T-helper 9 cell (primary cell): ENCODE measurements around the gene DENND5A.
"Not testable (repeated sequence)": the region's sequence is repeated elsewhere in the genome, so short reads cannot be mapped to it uniquely, and the experiment has no call there.

Experiments
- DNase-seq: peaks from one replicate; pipeline ENCODE4 v3.0.0-alpha.2; 2020

DENND5A gene

GRCh38 chr11:9210224-9210921, 54.8 kb downstream of the DENND5A start:
- no peak for DNase-seq

- not testable (repeated sequence) for DNase-seq
Observed at GRCh38 chr11:9209604-9210003, 55.5 kb downstream of the DENND5A start.

DNA sequence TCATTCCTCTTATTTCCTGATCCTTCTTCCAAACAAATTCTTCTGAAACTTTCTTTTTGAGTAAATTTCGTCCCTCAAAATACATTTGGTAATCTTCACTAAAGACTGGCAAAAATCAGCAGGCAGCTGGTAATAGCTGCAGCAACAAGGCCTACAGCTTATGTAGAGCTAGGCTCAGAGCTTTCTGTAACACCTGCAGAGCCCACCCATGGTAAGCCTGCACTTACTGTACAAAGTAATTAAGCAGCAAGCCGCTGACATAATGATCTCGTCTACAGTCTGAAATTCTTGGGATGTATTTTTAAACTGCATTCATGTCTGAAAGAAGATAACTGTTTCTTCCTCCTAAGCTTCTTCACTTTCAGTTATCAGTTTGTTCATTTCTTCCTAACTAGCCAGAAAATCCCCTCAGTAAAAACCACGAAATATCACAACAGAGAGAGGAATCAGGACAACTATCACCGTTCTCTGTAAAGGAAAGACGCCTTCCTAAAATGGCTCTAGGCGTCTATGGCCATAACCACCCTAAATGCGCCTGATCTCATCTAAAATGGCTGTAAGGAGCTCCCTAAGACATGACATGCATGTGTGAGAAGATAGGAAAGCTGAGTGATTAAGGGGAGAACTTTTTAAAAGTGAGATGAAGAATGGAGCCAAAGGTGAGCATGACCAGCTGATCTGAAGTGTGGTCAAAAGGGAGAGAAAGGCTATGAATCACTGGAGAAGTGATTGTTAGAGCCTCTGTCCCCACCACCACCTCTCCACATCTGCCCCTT, 56.2 kb downstream of the DENND5A start:
- no peak for DNase-seq

DNA sequence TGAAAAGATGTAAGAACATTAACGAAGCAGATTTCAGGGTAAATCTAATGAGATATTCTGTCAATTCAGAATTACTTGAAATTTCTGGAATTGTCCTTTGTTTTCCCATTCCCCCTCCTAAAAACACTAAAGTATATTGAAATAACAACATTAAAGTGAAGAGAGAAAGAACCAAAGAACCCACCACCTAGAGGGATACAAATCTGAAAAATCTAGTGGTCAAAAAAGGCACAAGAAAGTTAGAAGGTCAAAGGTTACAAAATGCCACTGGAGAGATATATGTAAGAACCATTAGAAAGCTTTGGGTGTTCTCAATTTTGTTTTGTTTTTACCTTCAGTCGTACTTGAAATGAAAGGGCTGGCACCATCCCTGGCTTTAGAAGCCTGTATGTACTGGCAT, 57.9 kb downstream of the DENND5A start:
- DNase-seq = no peak

DNA sequence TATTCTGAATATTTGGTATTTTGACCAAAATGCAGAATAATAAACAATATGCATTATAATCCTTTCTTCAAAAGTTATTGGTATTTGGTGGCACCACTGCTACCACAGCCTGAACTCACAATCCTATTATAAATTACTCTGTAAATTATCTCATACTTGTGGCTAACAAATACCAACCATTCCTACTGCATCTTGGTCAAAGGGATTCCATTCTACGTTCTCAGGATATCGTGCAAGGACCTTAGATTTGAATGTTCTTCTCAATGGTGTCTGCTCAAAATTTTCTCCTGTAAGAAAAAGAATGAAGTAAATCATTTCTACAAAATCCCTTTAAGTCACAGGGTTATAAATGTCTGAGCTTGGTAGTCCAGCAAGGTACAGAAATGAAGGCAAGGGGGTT, 58.7 kb downstream of the DENND5A start:
- no peak for DNase-seq

- no peak for DNase-seq
Observed at GRCh38 chr11:9203691-9204311, 61.3 kb downstream of the DENND5A start.

- no peak for DNase-seq
Observed at GRCh38 chr11:9201372-9202162, 63.6 kb downstream of the DENND5A start.

DNA sequence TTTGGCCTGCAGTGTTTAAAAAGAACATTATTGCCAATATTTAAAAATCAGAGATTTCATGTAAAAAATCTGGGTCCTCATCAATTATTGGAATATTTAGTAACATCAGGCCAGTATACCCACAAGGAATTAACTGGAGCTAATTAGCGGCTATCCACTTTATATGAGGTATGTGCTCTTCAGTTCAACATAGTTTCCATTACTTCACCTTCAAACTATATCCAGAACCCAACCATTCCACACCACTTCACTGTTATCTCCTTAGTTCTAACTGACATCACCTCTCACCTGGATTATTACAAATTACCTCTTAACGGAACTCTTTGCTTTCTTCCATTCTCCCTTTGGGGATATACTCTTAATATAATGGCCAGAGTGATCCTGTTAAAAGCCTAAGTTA, 64.7 kb downstream of the DENND5A start:
- no peak for DNase-seq

DNA sequence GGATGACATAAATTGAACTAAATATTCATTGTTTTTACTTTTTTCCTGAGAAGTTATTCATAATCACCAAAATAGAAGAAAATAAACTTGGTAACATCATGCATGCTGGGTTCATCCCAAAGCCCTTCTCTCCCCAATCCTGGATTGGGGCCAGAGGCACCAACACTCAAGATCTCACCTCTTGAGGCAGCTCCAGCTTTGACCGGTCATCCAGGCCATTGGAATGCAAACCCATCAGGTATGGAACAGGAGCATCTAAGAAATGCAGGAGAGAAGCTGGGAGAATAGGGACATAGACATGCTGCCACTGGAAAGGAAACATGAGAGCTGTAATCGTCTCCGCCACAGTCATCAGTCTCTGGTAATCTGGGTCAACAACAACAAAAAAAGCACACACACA, 71.8 kb downstream of the DENND5A start:
- DNase-seq = no peak

DNA sequence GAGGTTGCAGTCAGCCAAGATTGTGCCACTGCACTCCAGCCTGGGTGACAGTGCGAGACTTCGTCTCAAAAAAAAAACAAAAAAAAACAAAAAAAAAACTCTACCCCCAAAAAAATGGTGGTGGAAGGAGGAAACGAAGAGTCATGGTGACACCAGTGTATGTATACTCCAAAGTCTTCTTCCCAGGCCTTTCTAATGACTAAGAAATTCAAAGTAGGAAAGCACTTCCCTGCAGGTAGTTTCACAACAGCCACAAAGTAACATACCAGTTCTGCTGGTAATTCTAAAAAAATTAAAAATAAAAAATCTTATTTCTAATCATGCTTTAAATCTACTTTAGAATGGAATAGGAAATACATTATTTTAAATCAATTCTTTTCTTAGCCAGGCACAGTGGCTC, 72.6 kb downstream of the DENND5A start:
- DNase-seq = no peak

- DNase-seq = not testable (repeated sequence)
Observed at GRCh38 chr11:9190326-9191016, 74.7 kb downstream of the DENND5A start.

DNA sequence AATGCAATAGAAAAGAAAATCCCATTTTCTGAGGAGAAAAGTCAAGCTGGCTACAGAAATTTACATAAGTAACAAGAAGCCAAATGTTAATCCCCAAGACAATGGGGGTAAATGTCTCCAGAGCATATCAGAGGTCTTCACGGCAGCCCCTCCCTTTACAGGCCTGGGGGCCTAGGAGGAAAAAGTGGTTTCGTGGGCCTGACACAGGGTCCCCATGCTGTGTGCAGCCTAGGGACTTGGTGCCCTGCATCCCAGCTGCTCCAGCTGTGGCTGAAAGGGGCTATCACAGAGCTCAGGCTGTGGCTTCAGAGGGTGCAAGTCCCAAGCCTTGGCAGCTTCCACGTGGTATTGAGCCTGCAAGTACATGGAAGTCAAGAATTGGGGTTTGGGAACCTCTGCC, 76.3 kb downstream of the DENND5A start:
- not testable (repeated sequence) for DNase-seq

DNA sequence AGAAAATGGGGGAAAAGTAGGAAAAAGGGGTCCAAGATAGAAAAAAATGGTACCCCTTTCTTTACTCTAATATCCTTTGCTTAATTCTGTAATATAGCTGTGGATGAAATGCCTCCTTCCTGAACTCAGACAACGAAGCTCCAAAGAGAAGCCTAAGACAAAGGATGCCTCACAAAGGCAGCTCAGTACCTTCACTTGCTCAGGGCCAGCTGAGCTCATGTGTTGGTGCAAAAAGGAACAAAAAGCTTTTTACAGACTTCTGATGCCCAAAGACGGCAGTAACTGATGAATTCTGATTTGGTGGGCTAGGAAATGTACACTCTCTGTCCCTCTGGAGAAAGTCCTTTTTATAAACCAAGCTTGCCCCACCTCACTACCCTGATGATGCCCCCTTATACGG, 77.5 kb downstream of the DENND5A start:
- no peak for DNase-seq

DNA sequence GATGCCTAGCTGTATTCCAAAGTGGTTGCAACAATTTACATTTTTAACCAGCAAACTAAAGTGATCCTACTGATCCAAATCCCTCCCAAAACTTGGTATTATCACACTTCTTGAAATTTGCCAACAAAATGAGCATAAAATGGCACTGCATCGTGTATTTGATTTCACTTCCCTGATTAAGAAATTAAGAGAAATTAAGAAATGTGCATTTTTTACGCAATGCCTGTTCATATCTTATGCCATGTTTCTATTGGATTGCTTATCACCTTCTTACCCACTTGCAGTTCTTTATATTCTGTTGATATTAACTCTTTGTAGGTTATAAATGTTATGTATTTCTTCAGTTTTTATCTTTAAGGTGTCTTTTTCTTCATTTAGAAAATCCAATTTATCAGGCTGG, 80.6 kb downstream of the DENND5A start:
- DNase-seq = no peak

GRCh38 chr11:9182180-9182871, 82.8 kb downstream of the DENND5A start:
- no peak for DNase-seq

GRCh38 chr11:9180784-9181183, 84.4 kb downstream of the DENND5A start:
- DNase-seq = no peak

DNA sequence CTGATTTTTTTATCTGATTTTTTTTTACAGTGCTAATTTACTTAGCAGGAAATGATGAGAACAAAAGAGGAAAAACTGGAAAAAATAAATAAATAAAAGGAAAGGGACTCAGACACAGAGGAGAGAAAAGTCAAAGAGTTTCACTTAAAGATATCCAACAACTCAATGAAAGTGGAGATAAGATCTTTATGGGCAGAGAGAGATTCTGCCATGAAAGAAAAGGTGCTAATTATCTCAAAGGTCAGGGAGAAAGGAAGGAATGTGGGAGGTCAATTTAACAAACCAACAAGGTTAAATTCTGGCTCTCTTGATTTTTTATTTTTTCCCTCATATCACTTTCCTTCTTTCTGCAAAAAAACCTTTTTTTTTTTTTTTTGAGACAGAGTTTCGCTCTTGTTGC, 86.0 kb downstream of the DENND5A start:
- DNase-seq = no peak

DNA sequence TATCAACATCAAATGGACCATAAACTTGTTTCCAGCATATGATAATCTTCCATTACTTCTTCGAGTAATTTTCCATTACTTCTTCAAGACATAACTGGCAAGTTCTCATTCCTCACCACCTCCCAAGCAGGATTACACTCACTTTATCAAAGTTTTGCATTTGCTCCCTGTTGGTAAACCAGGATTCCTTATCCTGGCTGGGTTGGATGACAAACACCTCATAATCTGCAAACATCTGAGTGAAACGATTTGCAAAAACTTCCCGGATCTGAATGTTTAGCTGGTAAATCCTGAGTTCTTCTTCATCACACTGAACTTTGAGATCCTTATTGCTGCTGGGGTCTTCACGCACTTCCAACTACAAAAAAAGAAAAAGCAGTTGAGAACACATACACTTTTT, 86.4 kb downstream of the DENND5A start:
- DNase-seq = no peak

- no peak for DNase-seq
Observed at GRCh38 chr11:9177438-9178091, 87.6 kb downstream of the DENND5A start.

DNA sequence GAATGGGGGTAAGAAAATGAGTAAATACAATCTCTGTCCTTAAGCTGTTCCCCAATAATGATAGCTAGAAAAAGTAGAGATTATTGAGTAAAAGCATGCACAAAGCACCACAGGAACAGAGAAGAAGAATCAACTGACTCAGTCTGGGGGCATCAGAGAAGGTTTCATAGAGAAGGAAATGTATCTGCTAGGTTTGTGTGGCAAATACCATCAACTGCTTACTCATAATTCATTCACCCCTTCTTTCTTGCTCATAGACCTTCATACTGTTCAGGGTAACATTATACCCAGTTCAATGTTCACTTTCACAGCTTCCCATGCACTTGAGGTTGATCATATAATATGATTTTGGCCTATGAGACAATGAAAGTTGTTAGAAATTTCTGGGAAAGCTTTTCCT, 88.6 kb downstream of the DENND5A start:
- DNase-seq = no peak

DNA sequence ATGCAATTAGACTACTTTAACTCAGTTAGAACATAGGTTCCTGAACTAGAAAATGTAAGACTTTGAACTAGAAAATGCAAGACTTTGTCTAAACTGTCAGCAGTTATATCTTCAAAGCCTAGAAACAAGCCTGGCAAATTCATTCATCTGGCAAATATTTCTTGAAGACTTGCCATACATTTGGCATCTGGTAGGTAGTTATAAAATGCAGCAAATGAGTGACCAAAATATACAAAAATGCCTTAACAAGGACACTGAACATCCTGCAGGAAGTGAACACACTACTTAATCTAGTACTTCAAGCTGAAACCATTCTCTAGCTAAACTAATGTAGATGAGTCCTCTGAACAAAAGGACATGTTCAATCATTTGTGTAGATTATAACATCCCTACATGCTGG, 89.0 kb downstream of the DENND5A start:
- no peak for DNase-seq
